Epithelial cell of proximal tubule (primary cell): Measurements from ENCODE around the gene CRIM1. TPM values are rescaled to one million over a fixed set of nuclear protein-coding genes. Genes with fewer than 3 reads are reported as not detected.
A peak's percentile ranks its signal among the peaks of the same experiment; 100 is the strongest.

ENCODE experiments used
- DNase-seq: peaks from one replicate; pipeline ENCODE4 v3.0.0-alpha.2; 2011; ENCODE audit warnings: low read depth
- H3K4me3 ChIP-seq: 2 replicates; pipeline ENCODE4 v1.5.1; 2011; ENCODE audit warnings: low read depth, mild to moderate bottlenecking, low read length
- CTCF ChIP-seq: conservative IDR thresholded peaks from 2 replicates; pipeline ENCODE4 v1.5.1; 2012; ENCODE audit warnings: low read depth, mild to moderate bottlenecking, low read length
- total RNA-seq: library from RNA; depleted of rRNA; stranded (reverse); fragments of >200 nt; gene quantifications from 2 replicates; pipeline ENCODE4 v1.2.3, GENCODE V29; 2015

Gene CRIM1
- total RNA-seq, 1 donor from 2014 or later = 143 TPM

GRCh38 chr2:36561237-36561944, 205.8 kb downstream of the CRIM1 start:
- no peak for TF ChIP-seq CTCF
- DNase-seq = peak; percentile 82
- no peak overlapping the region for H3K4me3 ChIP-seq

- no peak overlapping the region for H3K4me3 ChIP-seq
- DNase-seq = no peak
- no peak for TF ChIP-seq CTCF
Measured at GRCh38 chr2:36562240-36562639, 206.7 kb downstream of the CRIM1 start.

- no peak for TF ChIP-seq CTCF
- DNase-seq = no peak
- H3K4me3 ChIP-seq = no peak overlapping the region
Measured at GRCh38 chr2:36562973-36563532, 207.5 kb downstream of the CRIM1 start.

GRCh38 chr2:36564377-36564930, 208.9 kb downstream of the CRIM1 start:
- H3K4me3 ChIP-seq = no peak overlapping the region
- TF ChIP-seq CTCF = no peak
- DNase-seq = no peak

GRCh38 chr2:36565712-36566111, 210.1 kb downstream of the CRIM1 start:
- no peak for TF ChIP-seq CTCF
- no peak for DNase-seq
- H3K4me3 ChIP-seq = no peak overlapping the region

GRCh38 chr2:36566887-36567286, 211.3 kb downstream of the CRIM1 start:
- TF ChIP-seq CTCF = no peak
- DNase-seq = no peak
- H3K4me3 ChIP-seq = no peak overlapping the region
